HepG2 (cell line): ENCODE measurements around the gene PIGW. TPM values are rescaled to one million over a fixed set of nuclear protein-coding genes. Genes with fewer than 3 reads are reported as not detected.

Source experiments
- AFF4 ChIP-seq: sonication (generic); formaldehyde crosslinking; IDR thresholded peaks from 2 replicates; pipeline ENCODE4 v1.4.0; 2020; ENCODE audit warnings: missing genetic modification reagents
- ARID2 ChIP-seq: sonication (generic); formaldehyde crosslinking; IDR thresholded peaks from 2 replicates; pipeline ENCODE4 v1.8.1; 2022; ENCODE audit warnings: mild to moderate bottlenecking, missing genetic modification reagents, borderline replicate concordance
- ETV5 ChIP-seq: IDR thresholded peaks from 2 replicates; pipeline ENCODE4 v1.6.1; 2018; ENCODE audit warnings: missing biosample characterization, missing genetic modification reagents, inconsistent platforms, borderline replicate concordance
- HINFP ChIP-seq: sonication (generic); formaldehyde crosslinking; IDR thresholded peaks from 2 replicates; pipeline ENCODE4 v1.4.0; 2020; ENCODE audit warnings: low read depth, mild to moderate bottlenecking, missing genetic modification reagents
- HOXA5 ChIP-seq: sonication (generic); formaldehyde crosslinking; IDR thresholded peaks from 2 replicates; pipeline ENCODE4 v1.4.0; 2020; ENCODE audit warnings: missing genetic modification reagents
- MATR3 ChIP-seq: sonication (generic); formaldehyde crosslinking; IDR thresholded peaks from 2 replicates; pipeline ENCODE4 v1.4.0; 2020; ENCODE audit warnings: missing genetic modification reagents
- MTA3 ChIP-seq: sonication (generic); formaldehyde crosslinking; IDR thresholded peaks from 2 replicates; pipeline ENCODE4 v1.4.0; 2020; ENCODE audit warnings: missing genetic modification reagents
- NFE2 ChIP-seq: sonication (generic); formaldehyde crosslinking; IDR thresholded peaks from 2 replicates; pipeline ENCODE4 v1.4.0; 2020; ENCODE audit warnings: missing genetic modification reagents
- NFKB2 ChIP-seq: sonication (generic); formaldehyde crosslinking; IDR thresholded peaks from 2 replicates; pipeline ENCODE4 v1.4.0; 2020; ENCODE audit warnings: missing genetic modification reagents, borderline replicate concordance
- NKX3-1 ChIP-seq: sonication (generic); formaldehyde crosslinking; IDR thresholded peaks from 2 replicates; pipeline ENCODE4 v1.5.0; 2020; ENCODE audit warnings: missing genetic modification reagents
- RFXANK ChIP-seq: IDR thresholded peaks from 2 replicates; pipeline ENCODE4 v1.6.1; 2016
- SSRP1 ChIP-seq: IDR thresholded peaks from 2 replicates; pipeline ENCODE4 v1.6.1; 2016; ENCODE audit warnings: control low read depth
- TSC22D2 ChIP-seq: sonication (generic); formaldehyde crosslinking; IDR thresholded peaks from 2 replicates; pipeline ENCODE4 v1.5.1; 2020; ENCODE audit warnings: missing genetic modification reagents, mild to moderate bottlenecking, borderline replicate concordance
- WIZ ChIP-seq: sonication (generic); formaldehyde crosslinking; IDR thresholded peaks from 2 replicates; pipeline ENCODE4 v1.5.1; 2020; ENCODE audit warnings: mild to moderate bottlenecking, missing genetic modification reagents
- ZKSCAN5 ChIP-seq: sonication (generic); formaldehyde crosslinking; IDR thresholded peaks from 2 replicates; pipeline ENCODE4 v1.5.1; 2020; ENCODE audit warnings: mild to moderate bottlenecking, missing genetic modification reagents
- ZNF20 ChIP-seq: sonication (generic); formaldehyde crosslinking; IDR thresholded peaks from 2 replicates; pipeline ENCODE4 v1.4.0; 2020; ENCODE audit warnings: mild to moderate bottlenecking, moderate library complexity, missing genetic modification reagents
- ZNF232 ChIP-seq: sonication (generic); formaldehyde crosslinking; IDR thresholded peaks from 2 replicates; pipeline ENCODE4 v1.4.0; 2020; ENCODE audit warnings: missing genetic modification reagents, borderline replicate concordance
- ZNF3 ChIP-seq: IDR thresholded peaks from 2 replicates; pipeline ENCODE4 v1.7.0; 2017; ENCODE audit warnings: inconsistent platforms
- ZNF34 ChIP-seq: sonication (generic); formaldehyde crosslinking; IDR thresholded peaks from 2 replicates; pipeline ENCODE4 v1.4.0; 2020; ENCODE audit warnings: mild to moderate bottlenecking, missing genetic modification reagents, borderline replicate concordance
- ZNF563 ChIP-seq: sonication (generic); formaldehyde crosslinking; IDR thresholded peaks from 2 replicates; pipeline ENCODE4 v1.8.0; 2022; ENCODE audit warnings: mild to moderate bottlenecking, moderate library complexity, missing genetic modification reagents
- ZNF615 ChIP-seq: sonication (generic); formaldehyde crosslinking; IDR thresholded peaks from 2 replicates; pipeline ENCODE4 v1.5.0; 2020; ENCODE audit warnings: mild to moderate bottlenecking, missing genetic modification reagents, borderline replicate concordance
- ZNF879 ChIP-seq: sonication (generic); formaldehyde crosslinking; IDR thresholded peaks from 2 replicates; pipeline ENCODE4 v1.8.1; 2023; ENCODE audit warnings: missing genetic modification reagents
- ZSCAN29 ChIP-seq: sonication (generic); formaldehyde crosslinking; conservative IDR thresholded peaks from 2 replicates; pipeline ENCODE4 v1.4.0; 2020; ENCODE audit warnings: mild to moderate bottlenecking, missing genetic modification reagents
- polyA plus RNA-seq, 8 experiments: library from polyadenylated mRNA; depleted of rRNA in 3 of 8; stranded (reverse) in 7 of 8; unstranded in 1 of 8; fragments of >200 nt; fragmentation: Illumina TruSeq in 4 of 8; extraction: Trizol in 4 of 8; gene quantifications; 2 replicates each; pipeline versions ENCODE4 v1.2.1 to v1.2.3, GENCODE V29; 2011 to 2016; ENCODE audit warnings: low read depth in 4 of 8, missing spikeins in 1 of 8, mixed read lengths in 1 of 8; ENCODE audit not compliant: insufficient read depth in 1 of 8
- total RNA-seq, 5 experiments: library from RNA; depleted of rRNA; stranded (reverse); fragments of >200 nt; fragmentation: Illumina TruSeq; extraction: Trizol; gene quantifications; 2 replicates each; pipeline ENCODE4 v1.2.3, GENCODE V29; 2016; ENCODE audit warnings: low read depth in 1 of 5
- TF ChIP-seq, protein P1 (sequence below), 2 experiments: sonication (generic) in 1 of 2; formaldehyde crosslinking in 1 of 2; IDR thresholded peaks; 2 replicates each; pipeline versions ENCODE4 v1.4.0 to v1.6.1; 2018 to 2020; ENCODE audit warnings: missing genetic modification reagents in 2 of 2, borderline replicate concordance in 1 of 2, low read depth in 1 of 2, mild to moderate bottlenecking in 1 of 2, missing biosample characterization in 1 of 2

Gene PIGW
- total and polyA plus RNA-seq, 2 of the 13 experiments (the other 11 are each of a cell fraction or from before 2014, with no cell fraction given) = 9.0 to 24.0 TPM

DNA sequence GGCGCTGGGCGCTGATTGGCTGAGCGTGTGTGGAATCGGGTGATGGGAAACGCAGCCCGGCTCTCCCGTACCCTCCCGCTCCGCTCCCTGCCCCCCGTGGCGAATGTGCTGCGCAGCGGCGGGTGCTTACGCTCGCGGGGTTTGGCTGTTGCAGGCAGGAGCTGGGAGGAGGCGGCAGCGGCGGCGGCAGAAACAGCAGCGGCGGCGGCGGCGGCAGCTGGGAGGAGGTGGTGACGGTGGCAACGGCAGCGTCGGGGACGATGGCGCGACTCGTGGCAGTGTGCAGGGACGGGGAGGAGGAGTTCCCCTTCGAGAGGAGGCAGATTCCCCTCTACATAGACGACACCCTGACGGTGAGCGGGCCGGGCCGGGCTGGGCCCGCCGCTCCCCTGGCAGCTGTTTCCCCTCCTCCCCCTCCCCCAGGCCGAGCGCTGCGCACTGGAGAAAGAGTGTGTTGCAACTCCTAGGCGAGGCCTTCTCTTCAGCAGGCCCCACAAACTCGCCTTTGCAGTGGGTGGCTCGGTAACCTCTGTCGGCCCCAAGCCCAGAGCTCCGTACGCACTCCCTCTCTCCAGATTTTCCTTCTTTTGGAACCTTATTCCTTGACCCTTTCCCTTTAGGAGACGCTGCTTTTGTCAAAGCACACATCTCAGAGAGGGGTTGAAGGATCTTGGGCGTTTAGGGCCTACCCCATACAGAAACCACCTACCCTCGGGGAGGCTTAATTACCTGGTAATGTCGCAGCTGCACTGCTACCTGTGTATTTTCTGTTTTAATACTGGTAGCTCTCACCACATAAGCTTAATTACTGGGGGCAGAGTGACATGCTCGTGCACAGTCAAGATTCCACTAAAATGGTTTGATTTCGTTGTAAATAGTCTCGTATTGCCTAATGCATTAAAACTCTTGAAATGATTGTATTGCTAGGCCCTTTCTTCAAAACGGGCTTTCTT is 11.0 kb downstream of the PIGW start (continued):
- TF ChIP-seq NFE2 (CRISPR knock-in tag) (no peak), ETV5 (CRISPR knock-in tag) (peak; percentile 62), TSC22D2 (CRISPR knock-in tag) (no peak), ZNF615 (no peak), ZNF232 (CRISPR knock-in tag) (peak; percentile 26; the same call in 1 of the 2 replicates), ZNF20 (CRISPR knock-in tag) (no peak), HINFP (peak; percentile 31; the same call in 1 of the 2 replicates), NKX3-1 (CRISPR knock-in tag) (no peak), AFF4 (CRISPR knock-in tag) (peak; percentile 50; the same call in 1 of the 2 replicates), ZNF3 (CRISPR knock-in tag) (no peak), HOXA5 (CRISPR knock-in tag) (peak; percentile 52; the same call in 1 of the 2 replicates), ZKSCAN5 (CRISPR knock-in tag) (no peak), ZNF879 (no peak), RFXANK (no peak), SSRP1 (CRISPR knock-in tag) (no peak), WIZ (CRISPR knock-in tag) (no peak), MATR3 (CRISPR knock-in tag) (no peak), ZSCAN29 (CRISPR knock-in tag) (no peak), ZNF563 (CRISPR knock-in tag) (peak; percentile 72), NFKB2 (CRISPR knock-in tag) (peak; percentile 85; the same call in 1 of the 2 replicates), MTA3 (CRISPR knock-in tag) (no peak), ZNF34 (CRISPR knock-in tag) (no peak), ARID2 (CRISPR knock-in tag) (no peak)
- TF ChIP-seq, protein P1, sequence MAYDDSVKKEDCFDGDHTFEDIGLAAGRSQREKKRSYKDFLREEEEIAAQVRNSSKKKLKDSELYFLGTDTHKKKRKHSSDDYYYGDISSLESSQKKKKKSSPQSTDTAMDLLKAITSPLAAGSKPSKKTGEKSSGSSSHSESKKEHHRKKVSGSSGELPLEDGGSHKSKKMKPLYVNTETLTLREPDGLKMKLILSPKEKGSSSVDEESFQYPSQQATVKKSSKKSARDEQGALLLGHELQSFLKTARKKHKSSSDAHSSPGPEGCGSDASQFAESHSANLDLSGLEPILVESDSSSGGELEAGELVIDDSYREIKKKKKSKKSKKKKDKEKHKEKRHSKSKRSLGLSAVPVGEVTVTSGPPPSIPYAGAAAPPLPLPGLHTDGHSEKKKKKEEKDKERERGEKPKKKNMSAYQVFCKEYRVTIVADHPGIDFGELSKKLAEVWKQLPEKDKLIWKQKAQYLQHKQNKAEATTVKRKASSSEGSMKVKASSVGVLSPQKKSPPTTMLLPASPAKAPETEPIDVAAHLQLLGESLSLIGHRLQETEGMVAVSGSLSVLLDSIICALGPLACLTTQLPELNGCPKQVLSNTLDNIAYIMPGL (CRISPR knock-in tag; IDR thresholded peaks at IDR 0.05; ENCODE audit: borderline replicate concordance in 1 of 2, low read depth in 1 of 2) = peak; percentile 67 to 74; a peak in 3 of 4 replicates
